HG02885 (cell line): ENCODE measurements around the gene PTTG2.
"Not testable (repeated sequence)": the region's sequence is repeated elsewhere in the genome, so short reads cannot be mapped to it uniquely, and the experiment has no call there.

Source experiments
- ATAC-seq: cut with Tn5 transposase; IDR thresholded peaks from one replicate; pipeline ENCODE4 v1.9.1; 2021; ENCODE audit warnings: mild to moderate bottlenecking; ENCODE audit not compliant: unreplicated experiment, poor library complexity

PTTG2 gene

GRCh38 chr4:37960098-37960497 is at the start of gene PTTG2:
Gene PTTG2 (plus strand): TSS chr4:37960398. CDS start chr4:37960435, 37 bp downstream.
- ATAC-seq = no peak

GRCh38 chr4:37914539-37914938 is 45.7 kb upstream of the PTTG2 start:
- no peak for ATAC-seq

- ATAC-seq = no peak
These were observed 42.8 kb upstream of the PTTG2 start for GRCh38 chr4:37917388-37917787.

- ATAC-seq = no peak
These were observed 41.5 kb upstream of the PTTG2 start for GRCh38 chr4:37918653-37919052.

- no peak for ATAC-seq
These were observed 37.9 kb upstream of the PTTG2 start for GRCh38 chr4:37922328-37922727.

- ATAC-seq = not testable (repeated sequence)
These were observed 37.1 kb upstream of the PTTG2 start for GRCh38 chr4:37923089-37923488.

GRCh38 chr4:37924946-37925345 is 35.3 kb upstream of the PTTG2 start:
- ATAC-seq = no peak

GRCh38 chr4:37927434-37927833 is 32.8 kb upstream of the PTTG2 start:
- ATAC-seq = no peak

GRCh38 chr4:37928426-37929416 is 31.5 kb upstream of the PTTG2 start:
- ATAC-seq = no peak

GRCh38 chr4:37934096-37934495 is 26.1 kb upstream of the PTTG2 start:
- no peak for ATAC-seq

GRCh38 chr4:37934609-37935008 is 25.6 kb upstream of the PTTG2 start:
- no peak for ATAC-seq

- no peak for ATAC-seq
These were observed 25.2 kb upstream of the PTTG2 start for GRCh38 chr4:37935026-37935425.

GRCh38 chr4:37936889-37937498 is 23.2 kb upstream of the PTTG2 start:
- ATAC-seq = no peak

GRCh38 chr4:37938208-37938607 is 22.0 kb upstream of the PTTG2 start:
- ATAC-seq = no peak

GRCh38 chr4:37946503-37947179 is 13.6 kb upstream of the PTTG2 start:
- no peak for ATAC-seq

GRCh38 chr4:37948542-37948941 is 11.7 kb upstream of the PTTG2 start:
- ATAC-seq = no peak

GRCh38 chr4:37949636-37950426 is 10.4 kb upstream of the PTTG2 start:
- ATAC-seq = no peak

GRCh38 chr4:37951461-37952352 is 8.5 kb upstream of the PTTG2 start:
- no peak for ATAC-seq

GRCh38 chr4:37953156-37953555 is 7.0 kb upstream of the PTTG2 start:
- ATAC-seq = no peak
